ENCODE results near the gene NTSR1.

DNA sequence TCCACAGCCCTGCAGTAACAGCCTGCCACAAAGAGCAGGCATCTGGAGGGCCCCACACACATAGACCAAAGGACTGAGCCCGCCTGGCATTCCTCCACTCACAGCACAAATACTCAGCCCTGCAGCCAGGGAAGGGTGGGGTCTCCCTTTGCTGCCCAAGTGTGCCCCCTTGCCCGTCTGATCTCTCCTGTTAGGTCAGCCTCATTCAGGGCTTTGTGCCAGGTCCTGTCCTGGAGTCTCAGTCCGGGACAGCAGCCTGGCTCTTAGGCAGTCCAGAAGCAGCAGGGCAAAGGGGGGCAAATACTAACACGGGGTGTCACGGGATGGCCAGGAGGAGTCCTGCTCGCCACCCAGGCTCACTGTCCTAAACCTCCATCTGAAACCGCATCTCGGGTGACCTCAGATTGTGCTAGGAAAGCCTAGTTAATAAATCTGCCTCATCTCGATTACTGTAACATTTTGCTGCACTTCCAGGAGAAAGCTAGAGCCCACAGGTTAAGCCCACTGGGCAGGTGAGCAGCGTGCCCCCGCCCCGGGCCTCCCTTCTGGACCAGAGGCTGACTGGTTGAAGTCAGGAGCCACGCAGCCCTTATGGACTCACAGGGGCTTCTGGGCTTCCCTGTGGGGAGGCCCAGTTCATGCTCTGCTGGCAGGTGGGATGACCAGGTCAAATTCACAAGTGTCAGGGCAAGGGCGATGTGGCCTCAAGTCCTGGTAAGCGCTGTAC, 92.8 kb downstream of the NTSR1 start:
- TF ChIP-seq, protein P1, sequence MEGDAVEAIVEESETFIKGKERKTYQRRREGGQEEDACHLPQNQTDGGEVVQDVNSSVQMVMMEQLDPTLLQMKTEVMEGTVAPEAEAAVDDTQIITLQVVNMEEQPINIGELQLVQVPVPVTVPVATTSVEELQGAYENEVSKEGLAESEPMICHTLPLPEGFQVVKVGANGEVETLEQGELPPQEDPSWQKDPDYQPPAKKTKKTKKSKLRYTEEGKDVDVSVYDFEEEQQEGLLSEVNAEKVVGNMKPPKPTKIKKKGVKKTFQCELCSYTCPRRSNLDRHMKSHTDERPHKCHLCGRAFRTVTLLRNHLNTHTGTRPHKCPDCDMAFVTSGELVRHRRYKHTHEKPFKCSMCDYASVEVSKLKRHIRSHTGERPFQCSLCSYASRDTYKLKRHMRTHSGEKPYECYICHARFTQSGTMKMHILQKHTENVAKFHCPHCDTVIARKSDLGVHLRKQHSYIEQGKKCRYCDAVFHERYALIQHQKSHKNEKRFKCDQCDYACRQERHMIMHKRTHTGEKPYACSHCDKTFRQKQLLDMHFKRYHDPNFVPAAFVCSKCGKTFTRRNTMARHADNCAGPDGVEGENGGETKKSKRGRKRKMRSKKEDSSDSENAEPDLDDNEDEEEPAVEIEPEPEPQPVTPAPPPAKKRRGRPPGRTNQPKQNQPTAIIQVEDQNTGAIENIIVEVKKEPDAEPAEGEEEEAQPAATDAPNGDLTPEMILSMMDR (IDR thresholded peaks at IDR 0.05), result no peak
- TF ChIP-seq POLR2AphosphoS5 (IDR thresholded peaks at IDR 0.05; ENCODE audit: low read depth, low read length), result no peak; the same call in 1 of the 2 replicates
- TF ChIP-seq, protein P2, sequence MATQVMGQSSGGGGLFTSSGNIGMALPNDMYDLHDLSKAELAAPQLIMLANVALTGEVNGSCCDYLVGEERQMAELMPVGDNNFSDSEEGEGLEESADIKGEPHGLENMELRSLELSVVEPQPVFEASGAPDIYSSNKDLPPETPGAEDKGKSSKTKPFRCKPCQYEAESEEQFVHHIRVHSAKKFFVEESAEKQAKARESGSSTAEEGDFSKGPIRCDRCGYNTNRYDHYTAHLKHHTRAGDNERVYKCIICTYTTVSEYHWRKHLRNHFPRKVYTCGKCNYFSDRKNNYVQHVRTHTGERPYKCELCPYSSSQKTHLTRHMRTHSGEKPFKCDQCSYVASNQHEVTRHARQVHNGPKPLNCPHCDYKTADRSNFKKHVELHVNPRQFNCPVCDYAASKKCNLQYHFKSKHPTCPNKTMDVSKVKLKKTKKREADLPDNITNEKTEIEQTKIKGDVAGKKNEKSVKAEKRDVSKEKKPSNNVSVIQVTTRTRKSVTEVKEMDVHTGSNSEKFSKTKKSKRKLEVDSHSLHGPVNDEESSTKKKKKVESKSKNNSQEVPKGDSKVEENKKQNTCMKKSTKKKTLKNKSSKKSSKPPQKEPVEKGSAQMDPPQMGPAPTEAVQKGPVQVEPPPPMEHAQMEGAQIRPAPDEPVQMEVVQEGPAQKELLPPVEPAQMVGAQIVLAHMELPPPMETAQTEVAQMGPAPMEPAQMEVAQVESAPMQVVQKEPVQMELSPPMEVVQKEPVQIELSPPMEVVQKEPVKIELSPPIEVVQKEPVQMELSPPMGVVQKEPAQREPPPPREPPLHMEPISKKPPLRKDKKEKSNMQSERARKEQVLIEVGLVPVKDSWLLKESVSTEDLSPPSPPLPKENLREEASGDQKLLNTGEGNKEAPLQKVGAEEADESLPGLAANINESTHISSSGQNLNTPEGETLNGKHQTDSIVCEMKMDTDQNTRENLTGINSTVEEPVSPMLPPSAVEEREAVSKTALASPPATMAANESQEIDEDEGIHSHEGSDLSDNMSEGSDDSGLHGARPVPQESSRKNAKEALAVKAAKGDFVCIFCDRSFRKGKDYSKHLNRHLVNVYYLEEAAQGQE (IDR thresholded peaks at IDR 0.05; ENCODE audit: insufficient read depth in 1 of 2, low read depth in 2 of 2, low read length in 1 of 2), result no peak

Data from Panc1 (cell line).